ENCODE measurements around the gene SLC31A1.

DNA sequence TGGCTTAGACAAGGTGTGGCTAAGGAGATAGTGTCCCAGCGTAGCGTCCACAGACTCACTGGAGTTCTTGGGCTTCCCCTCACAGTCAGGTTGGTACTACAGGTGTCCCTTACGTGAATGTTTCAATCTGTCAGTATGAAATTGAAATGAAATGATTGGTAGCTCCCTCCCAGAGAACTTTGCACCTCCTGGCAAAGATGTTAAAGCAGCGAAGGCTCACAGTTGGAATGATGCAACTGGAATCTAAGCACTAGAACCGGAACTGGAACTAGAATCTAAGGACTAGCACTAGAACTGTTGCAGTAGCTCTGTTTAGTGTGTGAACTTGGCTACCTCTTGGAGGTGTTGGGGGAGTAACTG lies 1.1 kb downstream of the SLC31A1 start:
- TF ChIP-seq EZH2 (IDR thresholded peaks at IDR 0.05; ENCODE audit: low read depth, unreplicated experiment) (no peak), CTCF (conservative IDR thresholded peaks at IDR 0.05; ENCODE audit: low read depth in 2 of 2) (no peak), REST (IDR thresholded peaks at IDR 0.05; ENCODE audit: unreplicated experiment) (no peak), JUNB (IDR thresholded peaks at IDR 0.05; ENCODE audit: unreplicated experiment) (no peak), EZH2phosphoT487 (IDR thresholded peaks at IDR 0.05; ENCODE audit: unreplicated experiment) (no peak)
- TF ChIP-seq, protein P1, sequence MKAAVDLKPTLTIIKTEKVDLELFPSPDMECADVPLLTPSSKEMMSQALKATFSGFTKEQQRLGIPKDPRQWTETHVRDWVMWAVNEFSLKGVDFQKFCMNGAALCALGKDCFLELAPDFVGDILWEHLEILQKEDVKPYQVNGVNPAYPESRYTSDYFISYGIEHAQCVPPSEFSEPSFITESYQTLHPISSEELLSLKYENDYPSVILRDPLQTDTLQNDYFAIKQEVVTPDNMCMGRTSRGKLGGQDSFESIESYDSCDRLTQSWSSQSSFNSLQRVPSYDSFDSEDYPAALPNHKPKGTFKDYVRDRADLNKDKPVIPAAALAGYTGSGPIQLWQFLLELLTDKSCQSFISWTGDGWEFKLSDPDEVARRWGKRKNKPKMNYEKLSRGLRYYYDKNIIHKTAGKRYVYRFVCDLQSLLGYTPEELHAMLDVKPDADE (IDR thresholded peaks at IDR 0.05): no peak

Data from GM23338 (cell line).